Prostate gland (tissue), 2 donors: Measurements from ENCODE around the gene CD81.

ENCODE experiments used
- CTCF ChIP-seq, 4 experiments: fragments of 200-600 bp in 2 of 4; fragments of 450-650 bp in 2 of 4; sonication (generic) in 2 of 4; IDR thresholded peaks; 1 replicate in 3 of 4; 2 replicates in 1 of 4; pipeline ENCODE4 v1.5.1; 2016 to 2019; ENCODE audit warnings: antibody characterized with exemption in 4 of 4, mild to moderate bottlenecking in 2 of 4, moderate library complexity in 2 of 4
- POLR2A ChIP-seq: fragments of 450-650 bp; IDR thresholded peaks from one replicate; pipeline ENCODE4 v1.6.1; 2016; ENCODE audit warnings: antibody characterized with exemption, mild to moderate bottlenecking

GRCh38 chr11:2435288-2436012 is 58.3 kb downstream of the CD81 start:
- TF ChIP-seq CTCF (IDR thresholded peaks at IDR 0.05) (no peak), POLR2A (no peak)
